VCaP (cell line): ENCODE results near the gene KRTAP10-3.
A peak's percentile ranks its signal among the peaks of the same experiment; 100 is the strongest.

ENCODE experiments used
- H3K27ac ChIP-seq: fragments of 450-650 bp; 2 replicates; pipeline ENCODE4 v1.5.1; 2017
- CTCF ChIP-seq: fragments of 450-650 bp; conservative IDR thresholded peaks from 2 replicates; pipeline ENCODE4 v1.5.1; 2017; ENCODE audit warnings: mild to moderate bottlenecking, moderate library complexity

Gene KRTAP10-3

GRCh38 chr21:44510508-44511218 lies 47.9 kb downstream of the KRTAP10-3 start:
- TF ChIP-seq CTCF, result peak; percentile 99
- peak overlapping the region; percentile 53 for H3K27ac ChIP-seq

GRCh38 chr21:44510109-44510507 lies 48.5 kb downstream of the KRTAP10-3 start:
- TF ChIP-seq CTCF, result no peak
- H3K27ac ChIP-seq, result peak overlapping the region; percentile 53

- TF ChIP-seq CTCF, result peak; percentile 91
- peak overlapping the region; percentile 53; the same call in 1 of the 2 replicates for H3K27ac ChIP-seq
Measured at GRCh38 chr21:44509539-44509938, 49.1 kb downstream of the KRTAP10-3 start.

GRCh38 chr21:44508711-44509445 lies 49.7 kb downstream of the KRTAP10-3 start:
- no peak for TF ChIP-seq CTCF
- H3K27ac ChIP-seq, result no peak overlapping the region

GRCh38 chr21:44508426-44508710 lies 50.2 kb downstream of the KRTAP10-3 start:
- H3K27ac ChIP-seq, result no peak overlapping the region
- TF ChIP-seq CTCF, result no peak
